Mesenchymal stem cell (in vitro differentiated cells and primary cell): ENCODE data around the gene SERPINE3.

ENCODE experiments used
- DNase-seq: peaks from one replicate; pipeline ENCODE4 v3.0.0-alpha.2; 2013
- H2AFZ ChIP-seq: one replicate; pipeline ENCODE4 v1.6.1; 2013; ENCODE audit warnings: low read depth, mild to moderate bottlenecking, control low read depth, inconsistent platforms, low read length, moderate library complexity
- H2AK5ac ChIP-seq: 2 replicates; pipeline ENCODE4 v1.6.1; 2013; ENCODE audit warnings: low read length, moderate library complexity, mild to moderate bottlenecking, inconsistent platforms; ENCODE audit not compliant: severe bottlenecking
- H2BK120ac ChIP-seq: one replicate; pipeline ENCODE4 v1.6.1; 2013; ENCODE audit warnings: low read depth, mild to moderate bottlenecking, inconsistent platforms, low read length, moderate library complexity
- H2BK12ac ChIP-seq, 2 experiments: one replicate each; pipeline ENCODE4 v1.6.1; 2013; ENCODE audit warnings: inconsistent platforms in 2 of 2, low read length in 2 of 2, mild to moderate bottlenecking in 2 of 2, moderate library complexity in 2 of 2, control low read depth in 1 of 2
- H2BK15ac ChIP-seq: one replicate; pipeline ENCODE4 v1.6.1; 2013; ENCODE audit warnings: mild to moderate bottlenecking, low read depth, inconsistent platforms; ENCODE audit not compliant: poor library complexity, severe bottlenecking
- H2BK5ac ChIP-seq: 2 replicates; pipeline ENCODE4 v1.6.1; 2013; ENCODE audit warnings: low read depth, mild to moderate bottlenecking, low read length, control low read depth, inconsistent platforms; ENCODE audit not compliant: poor library complexity, severe bottlenecking
- H3K14ac ChIP-seq, 2 experiments: one replicate each; pipeline ENCODE4 v1.6.1; 2013; ENCODE audit warnings: inconsistent platforms in 2 of 2, low read length in 2 of 2, control low read depth in 1 of 2, mild to moderate bottlenecking in 1 of 2, moderate library complexity in 1 of 2
- H3K18ac ChIP-seq, 2 experiments: one replicate each; pipeline ENCODE4 v1.6.1; 2013; ENCODE audit warnings: inconsistent platforms in 2 of 2, low read length in 2 of 2, control low read depth in 1 of 2, low read depth in 1 of 2, mild to moderate bottlenecking in 1 of 2
- H3K23ac ChIP-seq, 2 experiments: one replicate each; pipeline ENCODE4 v1.6.1; 2013; ENCODE audit warnings: inconsistent platforms in 2 of 2, low read length in 2 of 2, mild to moderate bottlenecking in 2 of 2, moderate library complexity in 2 of 2, control low read depth in 1 of 2
- H3K27ac ChIP-seq: 2 replicates; pipeline ENCODE4 v1.5.1; 2013; ENCODE audit warnings: mild to moderate bottlenecking, moderate library complexity, low read length, control low read depth, inconsistent platforms; ENCODE audit not compliant: poor library complexity, severe bottlenecking
- H3K27me3 ChIP-seq, 2 experiments: 2 replicates each; pipeline versions ENCODE4 v1.6.1 to v1.7.0; 2013; ENCODE audit warnings: low read length in 2 of 2, mild to moderate bottlenecking in 2 of 2, moderate library complexity in 2 of 2, control low read depth in 1 of 2, inconsistent platforms in 1 of 2; ENCODE audit not compliant: control insufficient read depth in 1 of 2, insufficient read depth in 1 of 2
- H3K36me3 ChIP-seq, 2 experiments: 2 replicates each; pipeline versions ENCODE4 v1.6.1 to v1.7.0; 2013; ENCODE audit warnings: low read length in 2 of 2, control low read depth in 1 of 2, inconsistent platforms in 1 of 2, low read depth in 1 of 2, mild to moderate bottlenecking in 1 of 2; ENCODE audit not compliant: insufficient read depth in 2 of 2, control insufficient read depth in 1 of 2
- H3K4ac ChIP-seq, 2 experiments: one replicate each; pipeline ENCODE4 v1.6.1; 2013; ENCODE audit warnings: inconsistent platforms in 2 of 2, low read length in 2 of 2, mild to moderate bottlenecking in 2 of 2, moderate library complexity in 2 of 2, control low read depth in 1 of 2, low read depth in 1 of 2
- H3K4me1 ChIP-seq: 2 replicates; pipeline ENCODE4 v1.6.1; 2013; ENCODE audit warnings: low read depth, low read length, control low read depth; ENCODE audit not compliant: control insufficient read depth, insufficient read depth
- H3K4me2 ChIP-seq: 2 replicates; pipeline ENCODE4 v1.6.1; 2013; ENCODE audit warnings: low read length, mild to moderate bottlenecking, inconsistent platforms; ENCODE audit not compliant: poor library complexity, severe bottlenecking
- H3K4me3 ChIP-seq, 2 experiments: 2 replicates each; pipeline versions ENCODE4 v1.5.1 to v1.7.0; 2013; ENCODE audit warnings: low read length in 2 of 2, mild to moderate bottlenecking in 2 of 2, control low read depth in 1 of 2, low read depth in 1 of 2; ENCODE audit not compliant: insufficient read depth in 1 of 2
- H3K79me1 ChIP-seq: replicated peaks from 2 replicates; pipeline ENCODE4 v1.6.1; 2013; ENCODE audit warnings: mild to moderate bottlenecking, control low read depth, low read length, inconsistent platforms; ENCODE audit not compliant: poor library complexity, severe bottlenecking
- H3K9ac ChIP-seq: 2 replicates; pipeline ENCODE4 v1.7.0; 2013; ENCODE audit warnings: mild to moderate bottlenecking, low read length, moderate library complexity
- H3K9me3 ChIP-seq: 2 replicates; pipeline ENCODE4 v1.7.0; 2013; ENCODE audit warnings: mild to moderate bottlenecking, low read length; ENCODE audit not compliant: control insufficient read depth
- H4K8ac ChIP-seq: one replicate; pipeline ENCODE4 v1.6.1; 2013; ENCODE audit warnings: inconsistent platforms, mild to moderate bottlenecking, low read length, moderate library complexity
- H4K91ac ChIP-seq: one replicate; pipeline ENCODE4 v1.6.1; 2013; ENCODE audit warnings: mild to moderate bottlenecking, low read length, inconsistent platforms
- WGBS: methylation state at CpG from one replicate; pipeline ENCODE4 v1.1.7; 2013; ENCODE audit warnings: mixed read lengths; 5-methylcytosine and 5-hydroxymethylcytosine counted together

SERPINE3 gene

GRCh38 chr13:51363625-51364024, 24.1 kb downstream of the SERPINE3 start:
- peaks cover 3% of the 10 kb centered on the region for H3K79me1 ChIP-seq
- no peak overlapping the region for H3K4ac ChIP-seq
- H3K9me3 ChIP-seq, result no peaks in the 10 kb centered on the region
- H3K18ac ChIP-seq, result no peak overlapping the region
- no peak overlapping the region for H2BK12ac ChIP-seq
- no peaks in the 10 kb centered on the region for H3K4me1 ChIP-seq
- DNase-seq, result no peak
- H3K27ac ChIP-seq, result no peak overlapping the region
- no peak overlapping the region for H4K91ac ChIP-seq
- H4K8ac ChIP-seq, result no peak overlapping the region
- H3K4me2 ChIP-seq, result no peak overlapping the region
- no peak overlapping the region for H2BK15ac ChIP-seq
- H3K36me3 ChIP-seq, result peaks cover 0 to 97% of the 10 kb centered on the region in 2 experiments
- no peaks in the 10 kb centered on the region for H3K27me3 ChIP-seq
- no peak overlapping the region for H2AK5ac ChIP-seq
- H3K9ac ChIP-seq, result no peak overlapping the region
- no peak overlapping the region for H2AFZ ChIP-seq
- no peak overlapping the region for H2BK120ac ChIP-seq
- H2BK5ac ChIP-seq, result no peak overlapping the region
- H3K4me3 ChIP-seq, result no peak overlapping the region
- H3K14ac ChIP-seq, result no peak overlapping the region
- no peak overlapping the region for H3K23ac ChIP-seq

GRCh38 chr13:51364404-51365008, 25.0 kb downstream of the SERPINE3 start:
- Histone ChIP-seq H2AK5ac (peak overlapping the region; percentile 46), H4K91ac (no peak overlapping the region), H2BK15ac (no peak overlapping the region), H3K23ac (no peak overlapping the region), H3K36me3 (peaks cover 0 to 96% of the 10 kb centered on the region in 2 experiments), H4K8ac (no peak overlapping the region), H3K27ac (peak overlapping the region; percentile 74), H3K4ac (no peak overlapping the region), H3K4me2 (no peak overlapping the region), H3K4me1 (no peaks in the 10 kb centered on the region), H2BK12ac (no peak overlapping the region), H3K9ac (no peak overlapping the region), H3K27me3 (no peaks in the 10 kb centered on the region), H3K4me3 (no peak overlapping the region), H2BK120ac (no peak overlapping the region), H2AFZ (no peak overlapping the region), H3K9me3 (no peaks in the 10 kb centered on the region), H3K18ac (peak overlapping the region in 1 of 2 experiments; percentile 7), H3K79me1 (peaks cover 3% of the 10 kb centered on the region), H2BK5ac (no peak overlapping the region), H3K14ac (no peak overlapping the region)
- WGBS, result 5% methylated on average over 2 of the region's 3 CpGs
- peak; percentile 55 for DNase-seq

GRCh38 chr13:51370116-51370515, 30.6 kb downstream of the SERPINE3 start:
- peak; percentile 77 for DNase-seq
- Histone ChIP-seq H3K4ac (no peak overlapping the region), H3K4me3 (no peak overlapping the region), H3K23ac (no peak overlapping the region), H2AFZ (no peak overlapping the region), H3K14ac (no peak overlapping the region), H2BK5ac (no peak overlapping the region), H3K9ac (peak overlapping the region; percentile 6), H3K4me1 (no peaks in the 10 kb centered on the region), H3K18ac (no peak overlapping the region), H3K27ac (no peak overlapping the region), H4K91ac (no peak overlapping the region), H3K4me2 (no peak overlapping the region), H3K27me3 (no peaks in the 10 kb centered on the region), H2AK5ac (no peak overlapping the region), H2BK15ac (no peak overlapping the region), H3K79me1 (peaks cover 19% of the 10 kb centered on the region), H4K8ac (no peak overlapping the region), H2BK120ac (no peak overlapping the region), H2BK12ac (no peak overlapping the region), H3K9me3 (no peaks in the 10 kb centered on the region), H3K36me3 (peaks cover 13 to 86% of the 10 kb centered on the region in 2 experiments)
- WGBS, result 91% methylated on average over 2 of the region's 2 CpGs

GRCh38 chr13:51370811-51371210, 31.3 kb downstream of the SERPINE3 start:
- no peak overlapping the region for H3K9ac ChIP-seq
- H4K91ac ChIP-seq, result no peak overlapping the region
- H3K4me2 ChIP-seq, result no peak overlapping the region
- H4K8ac ChIP-seq, result no peak overlapping the region
- H3K36me3 ChIP-seq, result peaks cover 13 to 86% of the 10 kb centered on the region in 2 experiments
- no peak overlapping the region for H2AFZ ChIP-seq
- no peak overlapping the region for H3K14ac ChIP-seq
- H2BK5ac ChIP-seq, result no peak overlapping the region
- H3K18ac ChIP-seq, result no peak overlapping the region
- H3K4me3 ChIP-seq, result no peak overlapping the region
- H3K4ac ChIP-seq, result no peak overlapping the region
- H2AK5ac ChIP-seq, result no peak overlapping the region
- H3K4me1 ChIP-seq, result no peaks in the 10 kb centered on the region
- H3K27me3 ChIP-seq, result no peaks in the 10 kb centered on the region
- DNase-seq, result no peak
- H3K23ac ChIP-seq, result no peak overlapping the region
- H3K27ac ChIP-seq, result no peak overlapping the region
- H3K9me3 ChIP-seq, result no peaks in the 10 kb centered on the region
- no peak overlapping the region for H2BK120ac ChIP-seq
- no peak overlapping the region for H2BK12ac ChIP-seq
- H2BK15ac ChIP-seq, result no peak overlapping the region
- WGBS, result 94% methylated on average over 2 of the region's 2 CpGs
- H3K79me1 ChIP-seq, result peaks cover 20% of the 10 kb centered on the region
